Measurements from ENCODE around the gene NDUFA1.
"Not testable (repeated sequence)": the region's sequence is repeated elsewhere in the genome, so short reads cannot be mapped to it uniquely, and the experiment has no call there.

DNA sequence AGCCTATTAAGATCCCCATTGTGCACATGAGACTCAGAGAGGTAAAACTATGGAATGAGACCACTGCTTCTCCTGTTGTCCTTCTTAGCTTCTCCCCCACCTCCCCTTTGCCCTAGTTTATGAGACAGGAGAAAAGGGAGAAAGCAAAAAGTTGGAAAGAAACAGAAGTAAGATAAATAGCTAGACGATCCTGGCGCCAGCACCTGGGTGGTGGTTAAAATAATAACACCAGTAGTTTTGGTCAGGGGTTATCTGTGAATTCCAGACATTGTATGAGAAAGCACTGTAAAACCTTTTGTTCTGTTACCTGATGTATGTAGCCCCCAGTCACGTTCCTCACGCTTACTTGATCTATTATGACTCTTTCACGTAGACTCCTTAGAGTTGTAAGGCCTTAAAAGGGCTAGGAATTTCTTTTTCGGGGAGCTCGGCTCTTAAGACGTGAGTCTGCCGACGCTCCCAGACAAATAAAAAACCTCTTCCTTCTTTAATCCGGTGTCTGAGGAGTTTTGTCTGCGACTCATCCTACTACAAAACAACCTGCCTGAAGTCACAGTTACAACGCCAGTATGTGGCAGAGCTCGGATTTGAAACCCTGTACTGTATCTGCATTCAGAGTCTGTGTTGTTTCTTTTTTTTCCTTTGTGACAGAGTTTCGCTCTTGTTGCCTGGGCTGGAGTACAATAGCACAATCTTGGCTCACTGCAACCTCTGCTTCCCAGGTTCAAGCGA lies 20.5 kb downstream of the NDUFA1 start:
- TF ChIP-seq POLR2AphosphoS5, POLR2A, EP300 (IDR thresholded peaks at IDR 0.05): not testable (repeated sequence)

Measured in sigmoid colon (tissue), 4 donors.